Left colon (tissue), 2 donors: ENCODE measurements around the gene CTSE. TPM values are rescaled to one million over a fixed set of nuclear protein-coding genes. Genes with fewer than 3 reads are reported as not detected.
A peak's percentile ranks its signal among the peaks of the same experiment; 100 is the strongest.

ENCODE experiments used
- ATAC-seq: fragments of 200-7000 bp; cut with Tn5 transposase; one replicate; pipeline ENCODE4 v1.9.1; 2020; ENCODE audit warnings: mild to moderate bottlenecking, moderate library complexity
- DNase-seq, 2 donors: peaks; one replicate each; pipeline ENCODE4 v3.0.0-alpha.2; 2020
- intact Hi-C, 2 donors: fragments of 100-400 bp; cut with DNase I in 1 of 2; cut with micrococcal nuclease in 1 of 2; formaldehyde crosslinking; loops; one replicate each; pipeline versions ENCODE4 v1.11.2 to v1.14.0; 2022; cut with DNase I, micrococcal nuclease
- total RNA-seq, 2 donors: library from RNA; stranded (reverse); fragmentation: NEBNext Ultra II Directional; extraction: Animal tissue kit (Norgen Biotek cat#: 25700); gene quantifications; one replicate each; pipeline ENCODE4 v1.2.1, GENCODE V29; 2021
- donor health status: DM: no; HTN: no; CAD: no.
- donor health status: DM: yes; HTN: yes; CAD: no.

Gene CTSE
- total RNA-seq, 2 donors from 2014 or later: 20.7 to 57.4 TPM

GRCh38 chr1:206022766-206023165 lies 929 bp downstream of the CTSE start:
- intact Hi-C loops: loop anchor here in 1 of 2 donors (10.0 kb wide), 1 partner anchor 82 kb away; no protein-coding TSS in a partner anchor
- no peak for ATAC-seq
- no peak for DNase-seq

GRCh38 chr1:206021626-206022365 lies 1.9 kb downstream of the CTSE start:
- no peak for DNase-seq
- intact Hi-C loops: loop anchor here in 1 of 2 donors (10.0 kb wide), 1 partner anchor 83 kb away; no protein-coding TSS in a partner anchor
- peak; percentile 20 for ATAC-seq

GRCh38 chr1:206021008-206021625 lies 2.6 kb downstream of the CTSE start:
- intact Hi-C loops: loop anchor here in 1 of 2 donors (10.0 kb wide), 1 partner anchor 84 kb away; no protein-coding TSS in a partner anchor
- no peak for DNase-seq
- ATAC-seq: peak; percentile 41

GRCh38 chr1:206020393-206021007 lies 3.2 kb downstream of the CTSE start:
- ATAC-seq: peak; percentile 56

GRCh38 chr1:206015071-206015470 lies 8.6 kb downstream of the CTSE start:
- no peak for DNase-seq
- ATAC-seq: no peak
- intact Hi-C loops: no loop called here

More at GRCh38 chr1:206020393-206021007, 3.2 kb downstream of the CTSE start:
- intact Hi-C loops: loop anchor here in 1 of 2 donors (10.0 kb wide), 1 partner anchor 84 kb away; no protein-coding TSS in a partner anchor
- DNase-seq: no peak

GRCh38 chr1:206014601-206015000 lies 9.1 kb downstream of the CTSE start:
- DNase-seq (no peak), ATAC-seq (no peak)
- intact Hi-C loops: no loop called here

GRCh38 chr1:206013026-206013795 lies 10.5 kb downstream of the CTSE start:
- DNase-seq (no peak), ATAC-seq (no peak)
- intact Hi-C loops: no loop called here

GRCh38 chr1:206012086-206012859 lies 11.4 kb downstream of the CTSE start:
- peak; percentile 99 for ATAC-seq
- intact Hi-C loops: no loop called here
- DNase-seq: peak; percentile 90 to 93

GRCh38 chr1:206011057-206011456 lies 12.6 kb downstream of the CTSE start:
- DNase-seq (no peak), ATAC-seq (no peak)
- intact Hi-C loops: no loop called here

- DNase-seq (no peak), ATAC-seq (no peak)
- intact Hi-C loops: no loop called here
Observed at GRCh38 chr1:206010060-206010459, 13.6 kb downstream of the CTSE start.

- no peak for ATAC-seq
- DNase-seq: no peak
- intact Hi-C loops: no loop called here
Observed at GRCh38 chr1:206006946-206007345, 16.7 kb downstream of the CTSE start.

- DNase-seq (no peak), ATAC-seq (no peak)
- intact Hi-C loops: no loop called here
Observed at GRCh38 chr1:206005778-206006180, 17.9 kb downstream of the CTSE start.

- no peak for DNase-seq
- peak; percentile 65 for ATAC-seq
- intact Hi-C loops: no loop called here
Observed at GRCh38 chr1:206005234-206005633, 18.5 kb downstream of the CTSE start.

GRCh38 chr1:206004826-206005225 lies 18.9 kb downstream of the CTSE start:
- no peak for DNase-seq
- intact Hi-C loops: no loop called here
- no peak for ATAC-seq

GRCh38 chr1:206003854-206004800 lies 19.6 kb downstream of the CTSE start:
- DNase-seq (no peak), ATAC-seq (no peak)
- intact Hi-C loops: no loop called here

GRCh38 chr1:206002871-206003801 lies 20.6 kb downstream of the CTSE start, which contains the start of gene RAB7B:
Gene RAB7B, minus strand, starts transcription at chr1:206003395. Its CDS starts 9,260 bp downstream, at chr1:205994135.
- ATAC-seq (peak; percentile 41), DNase-seq (peak; percentile 41)
- intact Hi-C loops: no loop called here
